ENCODE measurements around the gene AFDN. TPM values are rescaled to one million over a fixed set of nuclear protein-coding genes. Genes with fewer than 3 reads are reported as not detected.

AFDN gene
- total and polyA plus RNA-seq, 2 of the 8 experiments (the other 6 are each of a cell fraction or from before 2014, with no cell fraction given) = 53.4 to 192 TPM

- TF ChIP-seq CTCF (IDR thresholded peaks at IDR 0.05; ENCODE audit: control extremely low read depth in 1 of 3, insufficient read depth in 1 of 3, low read depth in 1 of 3, low read length in 3 of 3) (no peak), CTBP2 (IDR thresholded peaks at IDR 0.05; ENCODE audit: borderline replicate concordance, insufficient read depth, insufficient read length, low read length) (no peak), SIRT6 (IDR thresholded peaks at IDR 0.05; ENCODE audit: low read length) (no peak), POU5F1 (IDR thresholded peaks at IDR 0.05; ENCODE audit: low read depth, low read length) (no peak), POLR2AphosphoS5 (IDR thresholded peaks at IDR 0.05; ENCODE audit: low read depth, low read length) (no peak), TBP (IDR thresholded peaks at IDR 0.05; ENCODE audit: low read depth, low read length) (no peak), JUN (IDR thresholded peaks at IDR 0.05; ENCODE audit: low read depth, low read length) (no peak), HDAC6 (IDR thresholded peaks at IDR 0.05; ENCODE audit: low read depth, low read length) (no peak), SP2 (IDR thresholded peaks at IDR 0.05; ENCODE audit: low read length) (no peak), BCL11A (IDR thresholded peaks at IDR 0.05; ENCODE audit: low read depth in 2 of 2, low read length in 2 of 2) (no peak), RFX5 (IDR thresholded peaks at IDR 0.05; ENCODE audit: borderline replicate concordance, low read depth, low read length) (no peak)
Measured at GRCh38 chr6:167927246-167927645, 100.5 kb downstream of the AFDN start (continued).

Data from H1 (cell line).